ENCODE measurements around the gene RABGGTA.

DNA sequence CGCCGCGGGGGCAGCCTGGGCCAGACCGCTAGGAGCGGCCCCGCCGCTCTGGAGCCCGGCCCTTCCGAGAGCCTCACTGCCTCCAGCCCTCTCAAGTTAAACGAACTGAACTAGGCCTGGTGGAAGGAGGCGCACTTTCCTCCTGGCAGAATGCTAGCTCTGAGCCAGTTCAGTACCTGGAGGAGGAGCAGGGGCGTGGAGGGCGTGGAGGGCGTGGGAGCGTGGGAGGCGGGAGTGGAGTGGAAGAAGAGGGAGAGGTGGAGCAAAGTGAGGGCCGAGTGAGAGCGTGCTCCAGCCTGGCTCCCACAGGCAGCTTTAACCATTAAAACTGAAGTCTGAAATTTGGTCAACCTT, 45.2 kb upstream of the RABGGTA start:
- TF ChIP-seq TAF1 (IDR thresholded peaks at IDR 0.05; ENCODE audit: borderline replicate concordance, low read depth, low read length) (no peak), POLR2AphosphoS5 (IDR thresholded peaks at IDR 0.05; ENCODE audit: low read depth, low read length) (no peak)
